Transverse colon (tissue), 4 donors: ENCODE results near the gene DRC3. TPM values are rescaled to one million over a fixed set of nuclear protein-coding genes. Genes with fewer than 3 reads are reported as not detected.

ENCODE experiments used
- DNase-seq: peaks from one replicate; pipeline ENCODE4 v3.0.0-alpha.2; 2019
- H3K27ac ChIP-seq, 4 donors: fragments of 200-600 bp; sonication (generic); 2 replicates each; pipeline ENCODE4 v1.5.1; 2016 to 2018; ENCODE audit warnings: inconsistent platforms in 4 of 4
- H3K27me3 ChIP-seq: fragments of 200-600 bp; sonication (generic); 2 replicates; pipeline ENCODE4 v1.5.1; 2017; ENCODE audit warnings: inconsistent platforms
- H3K36me3 ChIP-seq, 4 donors: fragments of 200-600 bp; sonication (generic); 2 replicates each; pipeline ENCODE4 v1.5.1; 2017 to 2019; ENCODE audit warnings: inconsistent platforms in 4 of 4
- H3K4me1 ChIP-seq, 4 donors: fragments of 200-600 bp; sonication (generic); 2 replicates each; pipeline ENCODE4 v1.5.1; 2017 to 2020; ENCODE audit warnings: inconsistent platforms in 4 of 4
- H3K4me3 ChIP-seq, 4 donors: fragments of 200-600 bp; sonication (generic); 1 replicate in 1 of 4; 2 replicates in 3 of 4; pipeline versions ENCODE4 v1.5.1 to v1.6.1; 2017 to 2019; ENCODE audit warnings: inconsistent platforms in 4 of 4
- H3K9me3 ChIP-seq, 2 donors: fragments of 200-600 bp; sonication (generic); 2 replicates each; pipeline ENCODE4 v1.5.1; 2017 to 2019; ENCODE audit warnings: inconsistent platforms in 2 of 2
- EP300 ChIP-seq: sonication (generic); formaldehyde crosslinking; IDR thresholded peaks from one replicate; pipeline ENCODE4 v1.6.1; 2017; ENCODE audit warnings: antibody characterized with exemption, low read depth
- POLR2A ChIP-seq: fragments of 450-650 bp; IDR thresholded peaks from one replicate; pipeline ENCODE4 v1.6.1; 2016; ENCODE audit warnings: antibody characterized with exemption, mild to moderate bottlenecking, moderate library complexity
- POLR2AphosphoS5 ChIP-seq, 3 donors: sonication (generic); formaldehyde crosslinking; IDR thresholded peaks; one replicate each; pipeline ENCODE4 v1.6.1; 2016; ENCODE audit warnings: antibody characterized with exemption in 3 of 3
- WGBS, 2 donors: methylation state at CpG; one replicate each; pipeline ENCODE4 v1.1.5; 2018; ENCODE audit warnings: low coverage in 1 of 2; 5-methylcytosine and 5-hydroxymethylcytosine counted together
- in situ Hi-C, 4 donors: fragments of 200-750 bp; cut with MboI; loops; one replicate each; pipeline versions ENCODE4 v1.15.0 to v1.15.1; 2017; ENCODE audit warnings: low sequenced_read_pairs in 3 of 4, low pct_ligation_motif_present in 1 of 4, low pct_unique_long_range_greater_than_20kb in 1 of 4
- intact Hi-C: fragments of 100-400 bp; cut with DNase I; formaldehyde crosslinking; loops from one replicate; pipeline ENCODE4 v1.15.1; 2023; ENCODE audit warnings: low total_unique reads
- total RNA-seq, 4 donors: library from RNA; depleted of rRNA; stranded (reverse); fragments of >200 nt; gene quantifications; one replicate each; pipeline ENCODE4 v1.1.0, GENCODE V29; 2016
- TF ChIP-seq, protein P1 (sequence below), 5 experiments: fragments of 200-600 bp in 3 of 5; fragments of 450-650 bp in 2 of 5; sonication (generic) in 3 of 5; IDR thresholded peaks; 1 replicate in 2 of 5; 2 replicates in 3 of 5; pipeline ENCODE4 v1.5.1; 2016 to 2017; ENCODE audit warnings: antibody characterized with exemption in 5 of 5, inconsistent platforms in 3 of 5, mild to moderate bottlenecking in 2 of 5, moderate library complexity in 1 of 5

Gene DRC3
- total RNA-seq, 4 donors from 2014 or later = 0.64 to 1.8 (median 0.82) TPM; not detected in 1

DNA sequence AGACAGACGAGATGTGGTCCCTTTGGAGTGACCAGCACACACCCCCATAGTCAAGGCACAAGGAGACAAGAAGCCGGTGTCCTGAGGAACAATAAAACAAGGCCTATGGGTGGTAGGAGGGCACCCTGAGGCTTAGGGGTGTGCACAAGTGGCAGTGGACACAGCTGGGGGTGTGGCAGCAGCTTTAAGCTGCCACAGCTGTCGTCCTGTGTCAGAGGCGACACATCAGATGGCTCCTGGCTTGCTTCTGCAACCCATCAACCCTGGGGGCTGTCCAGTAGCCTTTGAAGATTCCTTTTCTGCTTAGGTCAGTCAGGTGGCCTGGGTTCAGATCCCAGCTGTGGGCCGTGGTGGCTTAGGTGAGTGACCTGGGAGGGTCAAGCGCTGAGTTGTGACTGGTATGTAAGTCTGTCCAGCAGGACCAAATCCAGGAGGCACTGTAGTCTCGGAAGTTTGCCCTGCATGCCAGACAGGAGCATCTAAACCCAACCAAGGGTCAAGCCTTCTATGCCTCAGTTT is 15.8 kb downstream of the DRC3 start:
- intact Hi-C loops (no loop called here), in situ Hi-C loops (no loop called here)
- no peak for DNase-seq
- H3K27ac ChIP-seq = no peak overlapping the region
- H3K9me3 ChIP-seq = no peaks in the 10 kb centered on the region
- H3K4me3 ChIP-seq = no peak overlapping the region
- no peaks in the 10 kb centered on the region for H3K27me3 ChIP-seq
- TF ChIP-seq EP300 (no peak), POLR2AphosphoS5 (IDR thresholded peaks at IDR 0.05) (no peak)
- H3K36me3 ChIP-seq = no peaks in the 10 kb centered on the region
- H3K4me1 ChIP-seq = no peaks in the 10 kb centered on the region
- WGBS, 2 donors = 86% methylated on average over 6 of the region's 7 CpGs; no CpG with 5 or more reads in 1 of the 2 donors

DNA sequence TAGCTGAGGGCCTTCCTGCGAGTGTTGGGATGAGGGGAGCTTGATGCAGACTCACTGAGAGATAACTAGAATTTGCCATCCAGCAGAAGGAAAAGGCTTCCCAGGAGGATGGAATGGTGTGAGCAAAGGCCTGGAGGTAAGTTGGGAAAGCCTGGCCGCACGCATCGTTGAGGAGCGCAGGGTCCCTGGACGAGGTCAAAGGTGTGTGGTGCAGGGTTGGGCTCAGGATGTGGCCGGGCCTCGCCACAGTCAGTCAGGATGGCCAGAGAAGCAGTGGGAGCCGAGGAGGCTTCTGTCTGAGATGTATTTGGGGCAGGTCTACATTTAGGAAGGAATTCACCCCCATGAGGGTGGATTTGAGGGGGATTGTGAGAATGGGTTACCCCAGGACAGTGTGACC is 16.4 kb downstream of the DRC3 start:
- intact Hi-C loops = no loop called here
- H3K27me3 ChIP-seq = no peaks in the 10 kb centered on the region

DNA sequence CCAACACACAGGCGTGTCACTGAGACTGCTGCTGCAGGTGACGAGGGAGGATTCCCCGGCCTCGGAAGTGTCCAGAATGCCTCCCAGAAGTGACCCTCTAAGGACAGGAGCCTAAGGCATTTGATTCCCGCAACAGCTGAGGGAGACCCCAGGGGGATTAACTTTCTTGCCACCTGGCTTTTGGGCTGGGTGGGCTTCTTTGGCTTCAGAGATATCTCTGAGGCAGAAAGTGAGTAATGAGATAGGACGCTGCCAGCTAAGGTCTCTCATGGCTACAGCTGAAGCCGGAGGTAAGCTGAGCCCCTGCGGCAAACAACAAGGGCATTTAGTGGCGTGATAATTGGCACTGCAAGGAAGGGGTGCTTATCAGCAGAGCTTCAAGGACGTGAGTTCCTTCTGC is 17.0 kb downstream of the DRC3 start:
- 91% methylated on average over 10 of the region's 10 CpGs; no CpG with 5 or more reads in 1 of the 2 donors for WGBS, 2 donors
- intact Hi-C loops = no loop called here

More for the DNA sequence above, 16.4 kb downstream of the DRC3 start:
- TF ChIP-seq POLR2AphosphoS5 (IDR thresholded peaks at IDR 0.05) = no peak
- TF ChIP-seq, protein P1, sequence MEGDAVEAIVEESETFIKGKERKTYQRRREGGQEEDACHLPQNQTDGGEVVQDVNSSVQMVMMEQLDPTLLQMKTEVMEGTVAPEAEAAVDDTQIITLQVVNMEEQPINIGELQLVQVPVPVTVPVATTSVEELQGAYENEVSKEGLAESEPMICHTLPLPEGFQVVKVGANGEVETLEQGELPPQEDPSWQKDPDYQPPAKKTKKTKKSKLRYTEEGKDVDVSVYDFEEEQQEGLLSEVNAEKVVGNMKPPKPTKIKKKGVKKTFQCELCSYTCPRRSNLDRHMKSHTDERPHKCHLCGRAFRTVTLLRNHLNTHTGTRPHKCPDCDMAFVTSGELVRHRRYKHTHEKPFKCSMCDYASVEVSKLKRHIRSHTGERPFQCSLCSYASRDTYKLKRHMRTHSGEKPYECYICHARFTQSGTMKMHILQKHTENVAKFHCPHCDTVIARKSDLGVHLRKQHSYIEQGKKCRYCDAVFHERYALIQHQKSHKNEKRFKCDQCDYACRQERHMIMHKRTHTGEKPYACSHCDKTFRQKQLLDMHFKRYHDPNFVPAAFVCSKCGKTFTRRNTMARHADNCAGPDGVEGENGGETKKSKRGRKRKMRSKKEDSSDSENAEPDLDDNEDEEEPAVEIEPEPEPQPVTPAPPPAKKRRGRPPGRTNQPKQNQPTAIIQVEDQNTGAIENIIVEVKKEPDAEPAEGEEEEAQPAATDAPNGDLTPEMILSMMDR (IDR thresholded peaks at IDR 0.05) = no peak
- no peak for TF ChIP-seq EP300
- TF ChIP-seq POLR2A = no peak
- in situ Hi-C loops = no loop called here
- no peaks in the 10 kb centered on the region for H3K9me3 ChIP-seq
- no peak for DNase-seq
- H3K27ac ChIP-seq = no peak overlapping the region
- H3K36me3 ChIP-seq = no peaks in the 10 kb centered on the region
- no peaks in the 10 kb centered on the region for H3K4me1 ChIP-seq
- H3K4me3 ChIP-seq = no peak overlapping the region
- 92 to 100% methylated on average over 4 to 9 of the region's 9 CpGs for WGBS, 2 donors

DNA sequence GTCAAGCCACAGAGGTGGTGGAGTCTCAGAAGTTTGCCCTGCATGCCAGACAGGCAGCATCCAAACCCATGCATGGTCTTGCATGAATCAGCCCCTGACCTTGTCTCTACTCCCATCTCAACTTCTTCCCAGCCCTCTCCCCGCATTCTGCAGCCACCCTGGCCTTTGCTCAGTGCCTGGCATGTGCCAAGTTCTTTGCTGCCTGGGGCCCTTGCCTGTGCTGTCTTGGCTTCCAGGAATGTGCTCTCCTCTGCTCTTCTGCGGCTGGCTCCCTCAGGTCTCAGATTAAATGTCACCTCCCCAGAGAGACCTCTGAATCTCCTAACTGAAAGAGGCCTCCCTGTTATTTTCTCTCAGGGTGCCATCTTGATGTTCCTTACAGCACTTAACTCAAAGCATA is 17.6 kb downstream of the DRC3 start:
- in situ Hi-C loops = no loop called here
- 96 to 100% methylated on average over 2 of the region's 2 CpGs for WGBS, 2 donors
- Histone ChIP-seq H3K27me3 (no peaks in the 10 kb centered on the region), H3K36me3 (no peaks in the 10 kb centered on the region), H3K27ac (no peak overlapping the region), H3K4me3 (no peak overlapping the region), H3K4me1 (no peaks in the 10 kb centered on the region), H3K9me3 (no peaks in the 10 kb centered on the region)
- no peak for TF ChIP-seq POLR2AphosphoS5 (IDR thresholded peaks at IDR 0.05)
- TF ChIP-seq POLR2A = no peak
- TF ChIP-seq EP300 = no peak
- no peak for DNase-seq
- intact Hi-C loops = no loop called here

More for the DNA sequence above, 17.0 kb downstream of the DRC3 start:
- TF ChIP-seq POLR2AphosphoS5 (IDR thresholded peaks at IDR 0.05) (no peak), EP300 (no peak), POLR2A (no peak)
- TF ChIP-seq, protein P1 (IDR thresholded peaks at IDR 0.05) = no peak
- in situ Hi-C loops = no loop called here
- Histone ChIP-seq H3K36me3 (no peaks in the 10 kb centered on the region), H3K9me3 (no peaks in the 10 kb centered on the region), H3K27me3 (no peaks in the 10 kb centered on the region), H3K27ac (no peak overlapping the region), H3K4me1 (no peaks in the 10 kb centered on the region), H3K4me3 (no peak overlapping the region)
- DNase-seq = no peak

DNA sequence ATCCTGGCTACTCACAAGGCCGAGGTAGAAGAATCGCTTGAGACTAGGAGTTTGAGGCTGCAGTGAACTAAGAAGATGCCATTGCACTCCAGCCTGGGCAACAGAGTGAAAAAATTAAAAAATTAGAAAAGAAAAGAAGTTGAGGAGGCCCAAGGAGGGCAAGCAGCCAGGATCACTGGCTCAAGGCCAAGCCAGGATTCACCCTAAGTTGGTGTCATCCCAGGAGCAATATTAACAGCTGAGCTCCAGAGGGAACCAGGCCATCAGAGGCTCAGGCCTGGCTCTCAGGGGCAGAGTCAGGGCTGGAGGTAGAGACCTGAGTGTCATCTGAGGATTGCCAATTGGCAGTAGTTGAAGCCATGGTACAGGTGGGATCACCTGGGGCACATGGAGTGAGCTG is 20.7 kb downstream of the DRC3 start:
- no peak for TF ChIP-seq EP300
- TF ChIP-seq, protein P1 (IDR thresholded peaks at IDR 0.05) = no peak
- no peak for TF ChIP-seq POLR2AphosphoS5 (IDR thresholded peaks at IDR 0.05)
- TF ChIP-seq POLR2A = no peak
- no peaks in the 10 kb centered on the region for H3K9me3 ChIP-seq
- 80 to 85% methylated on average over 2 of the region's 2 CpGs for WGBS, 2 donors
- H3K4me1 ChIP-seq = no peaks in the 10 kb centered on the region
- intact Hi-C loops = no loop called here
- no peaks in the 10 kb centered on the region for H3K36me3 ChIP-seq
- H3K27me3 ChIP-seq = no peaks in the 10 kb centered on the region
- no peak for DNase-seq
- in situ Hi-C loops = no loop called here
- no peak overlapping the region for H3K4me3 ChIP-seq
- H3K27ac ChIP-seq = no peak overlapping the region
